ENCODE measurements around the gene PRKAG3. TPM values are rescaled to one million over a fixed set of nuclear protein-coding genes. Genes with fewer than 3 reads are reported as not detected.

Gene PRKAG3
- total RNA-seq, 4 donors from 2014 or later: not detected

- H3K9me3 ChIP-seq: no peaks in the 10 kb centered on the region
- peaks cover 0 to 28% of the 10 kb centered on the region in 2 donors for H3K36me3 ChIP-seq
- H3K27me3 ChIP-seq: peaks cover 12% of the 10 kb centered on the region
- H3K27ac ChIP-seq: no peak overlapping the region
- no peaks in the 10 kb centered on the region for H3K4me1 ChIP-seq
- ATAC-seq: no peak
- 79% methylated on average over 3 to 4 of the region's 9 CpGs for WGBS, 2 donors (ENCODE audit: low coverage in 1 of 2)
- no peak overlapping the region for H3K4me3 ChIP-seq
- TF ChIP-seq EP300 (IDR thresholded peaks at IDR 0.05) (no peak), POLR2AphosphoS5 (IDR thresholded peaks at IDR 0.05) (no peak), CTCF (IDR thresholded peaks at IDR 0.05) (no peak), POLR2A (IDR thresholded peaks at IDR 0.05) (no peak)
Observed at GRCh38 chr2:218823196-218823855, 8.3 kb downstream of the PRKAG3 start.

GRCh38 chr2:218822622-218823021 is 9.0 kb downstream of the PRKAG3 start:
- peaks cover 5% of the 10 kb centered on the region for H3K27me3 ChIP-seq
- 30 to 32% methylated on average over 2 to 3 of the region's 7 CpGs for WGBS, 2 donors (ENCODE audit: low coverage in 1 of 2)
- no peak for ATAC-seq
- no peak for TF ChIP-seq POLR2AphosphoS5 (IDR thresholded peaks at IDR 0.05)
- no peak for TF ChIP-seq CTCF (IDR thresholded peaks at IDR 0.05)
- no peak for TF ChIP-seq POLR2A (IDR thresholded peaks at IDR 0.05)
- no peak for TF ChIP-seq EP300 (IDR thresholded peaks at IDR 0.05)
- H3K36me3 ChIP-seq: peaks cover 0 to 35% of the 10 kb centered on the region in 2 donors
- H3K4me1 ChIP-seq: no peaks in the 10 kb centered on the region
- H3K4me3 ChIP-seq: no peak overlapping the region
- H3K9me3 ChIP-seq: no peaks in the 10 kb centered on the region
- no peak overlapping the region for H3K27ac ChIP-seq

GRCh38 chr2:218821605-218822211 is 9.9 kb downstream of the PRKAG3 start:
- no peak overlapping the region for H3K27ac ChIP-seq
- TF ChIP-seq POLR2A (IDR thresholded peaks at IDR 0.05) (no peak), EP300 (IDR thresholded peaks at IDR 0.05) (no peak), POLR2AphosphoS5 (IDR thresholded peaks at IDR 0.05) (no peak), CTCF (IDR thresholded peaks at IDR 0.05) (no peak)
- H3K9me3 ChIP-seq: no peaks in the 10 kb centered on the region
- ATAC-seq: no peak
- WGBS, 2 donors (ENCODE audit: low coverage in 1 of 2): 54% methylated on average over 6 to 8 of the region's 9 CpGs
- peaks cover 0 to 44% of the 10 kb centered on the region in 2 donors for H3K36me3 ChIP-seq
- no peaks in the 10 kb centered on the region for H3K4me1 ChIP-seq
- H3K27me3 ChIP-seq: no peaks in the 10 kb centered on the region
- no peak overlapping the region for H3K4me3 ChIP-seq

GRCh38 chr2:218820746-218821369 is 10.7 kb downstream of the PRKAG3 start:
- peaks cover 0 to 53% of the 10 kb centered on the region in 2 donors for H3K36me3 ChIP-seq
- 85 to 87% methylated on average over 3 to 11 of the region's 15 CpGs for WGBS, 2 donors (ENCODE audit: low coverage in 1 of 2)
- no peak for TF ChIP-seq CTCF (IDR thresholded peaks at IDR 0.05)
- TF ChIP-seq POLR2AphosphoS5 (IDR thresholded peaks at IDR 0.05): no peak
- TF ChIP-seq POLR2A (IDR thresholded peaks at IDR 0.05): no peak

More at GRCh38 chr2:218820746-218821369, 10.7 kb downstream of the PRKAG3 start:
- Histone ChIP-seq H3K4me3 (no peak overlapping the region), H3K27ac (no peak overlapping the region), H3K4me1 (no peaks in the 10 kb centered on the region), H3K9me3 (no peaks in the 10 kb centered on the region), H3K27me3 (no peaks in the 10 kb centered on the region)
- no peak for ATAC-seq
